Duodenal mucosa (tissue), 2 donors: Measurements from ENCODE around the gene MACROD2.

Experiments
- H3K27ac ChIP-seq: one replicate; pipeline ENCODE4 v1.7.0; 2013; ENCODE audit warnings: low read depth, low read length
- H3K27me3 ChIP-seq, 2 donors: one replicate each; pipeline ENCODE4 v1.7.0; 2013; ENCODE audit warnings: low read length in 2 of 2, control low read depth in 1 of 2; ENCODE audit not compliant: insufficient read depth in 2 of 2, control insufficient read depth in 1 of 2
- H3K36me3 ChIP-seq, 2 donors: one replicate each; pipeline ENCODE4 v1.7.0; 2013; ENCODE audit warnings: low read length in 2 of 2, control low read depth in 1 of 2; ENCODE audit not compliant: insufficient read depth in 2 of 2, control insufficient read depth in 1 of 2
- H3K4me1 ChIP-seq, 2 donors: one replicate each; pipeline ENCODE4 v1.7.0; 2013; ENCODE audit warnings: low read length in 2 of 2, control low read depth in 1 of 2; ENCODE audit not compliant: insufficient read depth in 2 of 2, control insufficient read depth in 1 of 2
- H3K4me3 ChIP-seq, 2 donors: one replicate each; pipeline ENCODE4 v1.7.0; 2013; ENCODE audit warnings: low read length in 2 of 2, low read depth in 1 of 2
- H3K9ac ChIP-seq, 2 donors: one replicate each; pipeline ENCODE4 v1.7.0; 2013; ENCODE audit warnings: low read length in 2 of 2, low read depth in 1 of 2
- H3K9me3 ChIP-seq, 2 donors: one replicate each; pipeline ENCODE4 v1.7.0; 2013; ENCODE audit warnings: low read length in 2 of 2, control low read depth in 1 of 2; ENCODE audit not compliant: control insufficient read depth in 1 of 2

MACROD2 gene

DNA sequence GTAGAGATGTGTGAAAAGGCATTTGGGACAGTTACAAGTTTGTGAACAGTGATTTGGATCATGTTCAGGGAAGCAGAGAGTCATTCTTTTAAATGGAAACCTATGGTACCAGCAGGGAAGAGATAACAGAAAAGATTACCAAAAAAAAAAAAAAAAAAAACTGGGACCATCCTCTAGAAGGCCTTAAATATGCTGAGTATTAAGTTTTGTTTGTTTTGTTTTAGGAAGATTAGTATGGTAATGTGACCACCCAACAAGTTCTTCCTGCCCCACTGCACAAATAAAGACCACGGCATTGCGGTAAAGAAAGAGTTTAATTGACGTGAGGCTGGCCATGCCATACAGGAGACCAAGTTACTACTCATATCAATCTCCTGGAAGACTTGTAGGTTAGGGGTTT lies 1631.8 kb downstream of the MACROD2 start:
- no peak overlapping the region for H3K27ac ChIP-seq
- H3K36me3 ChIP-seq: no peaks in the 10 kb centered on the region
- no peaks in the 10 kb centered on the region for H3K4me1 ChIP-seq
- no peaks in the 10 kb centered on the region for H3K27me3 ChIP-seq
- H3K9me3 ChIP-seq: no peaks in the 10 kb centered on the region
- no peak overlapping the region for H3K4me3 ChIP-seq
- H3K9ac ChIP-seq: no peak overlapping the region

DNA sequence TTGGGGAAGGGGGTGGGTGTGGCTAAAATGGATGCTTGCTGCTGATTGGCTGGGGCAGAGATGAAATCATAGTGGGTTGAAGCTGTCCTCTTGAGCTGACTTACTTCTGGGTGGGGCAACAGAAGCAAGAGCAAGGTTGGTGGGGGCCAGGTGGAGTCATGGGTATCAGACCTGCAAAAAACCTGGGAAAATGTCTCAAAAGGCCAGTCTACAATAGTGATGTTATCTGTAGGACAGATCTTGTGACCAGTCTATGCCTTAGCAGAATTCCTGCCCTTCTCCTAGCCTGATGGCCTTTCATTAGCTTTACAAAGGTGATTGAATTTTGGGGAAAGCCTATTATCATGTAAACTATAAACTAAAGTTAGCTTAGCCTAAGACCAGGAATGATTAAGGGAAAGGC lies 1632.2 kb downstream of the MACROD2 start:
- Histone ChIP-seq H3K36me3 (no peaks in the 10 kb centered on the region), H3K27me3 (no peaks in the 10 kb centered on the region), H3K4me1 (no peaks in the 10 kb centered on the region), H3K9me3 (no peaks in the 10 kb centered on the region), H3K27ac (no peak overlapping the region), H3K9ac (no peak overlapping the region), H3K4me3 (no peak overlapping the region)

DNA sequence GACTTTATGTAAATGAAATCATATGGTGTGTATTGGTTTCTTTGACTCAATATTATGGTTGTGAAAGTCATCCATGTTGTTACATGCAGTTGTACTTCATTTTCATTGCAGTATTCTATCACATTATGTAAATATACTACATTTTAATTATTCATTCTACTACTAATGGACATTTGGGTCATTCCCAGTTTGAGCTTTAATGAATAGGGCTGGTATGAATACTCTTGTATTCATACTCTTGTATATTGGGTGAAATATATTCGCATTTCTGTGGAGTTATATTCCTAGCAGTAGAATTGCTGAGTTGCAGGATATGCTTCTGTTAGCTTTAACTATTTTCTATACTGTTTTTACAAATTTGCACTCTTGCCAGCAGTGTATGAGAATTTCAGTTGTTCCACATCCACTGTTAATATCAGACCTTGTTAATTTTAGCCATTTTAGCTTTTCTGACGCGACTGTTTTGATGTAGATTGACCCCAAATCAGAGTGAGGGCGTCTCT lies 1633.6 kb downstream of the MACROD2 start:
- no peak overlapping the region for H3K27ac ChIP-seq
- no peaks in the 10 kb centered on the region for H3K36me3 ChIP-seq
- no peak overlapping the region for H3K4me3 ChIP-seq
- H3K9ac ChIP-seq: no peak overlapping the region
- H3K9me3 ChIP-seq: no peaks in the 10 kb centered on the region
- H3K4me1 ChIP-seq: no peaks in the 10 kb centered on the region
- H3K27me3 ChIP-seq: no peaks in the 10 kb centered on the region

DNA sequence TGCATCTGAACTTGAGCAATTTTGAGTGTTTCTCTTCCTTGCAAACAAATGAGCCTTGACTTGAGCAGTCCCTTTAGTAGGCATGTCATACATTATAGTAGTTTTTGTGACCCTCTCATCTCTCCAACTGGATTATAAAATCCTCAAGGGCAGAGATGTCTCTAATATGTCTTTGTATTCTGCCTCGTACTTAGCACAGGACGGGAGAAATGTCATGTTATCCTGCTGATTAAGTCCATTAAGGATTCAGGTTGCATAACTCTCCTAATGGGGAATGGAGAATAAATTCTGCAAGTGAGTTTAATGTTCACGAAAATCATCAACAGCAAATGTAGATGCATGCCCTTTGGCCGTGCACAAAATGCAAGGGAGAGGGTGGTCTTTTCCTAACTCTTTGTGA lies 1635.0 kb downstream of the MACROD2 start:
- no peaks in the 10 kb centered on the region for H3K4me1 ChIP-seq
- H3K36me3 ChIP-seq: no peaks in the 10 kb centered on the region
- no peaks in the 10 kb centered on the region for H3K27me3 ChIP-seq
- H3K9ac ChIP-seq: no peak overlapping the region
- H3K27ac ChIP-seq: no peak overlapping the region
- H3K9me3 ChIP-seq: no peaks in the 10 kb centered on the region
- H3K4me3 ChIP-seq: no peak overlapping the region

DNA sequence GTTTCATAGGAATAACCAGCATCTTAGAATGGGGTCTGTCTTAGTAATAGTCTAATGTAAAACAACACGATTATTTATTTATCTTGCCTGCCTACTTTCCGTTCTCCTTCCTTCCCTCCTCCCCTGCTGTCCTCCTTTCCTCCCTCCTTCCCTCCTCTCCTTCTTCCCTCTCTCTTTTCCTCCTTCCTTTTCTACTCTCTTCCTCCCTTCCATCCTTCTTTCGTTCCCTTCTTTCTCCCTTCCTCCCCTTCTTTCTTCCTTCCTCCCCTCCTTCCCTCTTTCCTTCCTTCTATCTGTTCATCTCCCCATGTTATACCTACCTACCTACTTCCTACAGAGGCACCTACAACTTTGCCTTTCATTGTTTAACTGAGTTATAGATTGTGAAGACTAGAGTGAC lies 1637.4 kb downstream of the MACROD2 start:
- Histone ChIP-seq H3K27ac (no peak overlapping the region), H3K27me3 (no peaks in the 10 kb centered on the region), H3K9ac (no peak overlapping the region), H3K36me3 (no peaks in the 10 kb centered on the region), H3K9me3 (no peaks in the 10 kb centered on the region), H3K4me1 (no peaks in the 10 kb centered on the region), H3K4me3 (no peak overlapping the region)

DNA sequence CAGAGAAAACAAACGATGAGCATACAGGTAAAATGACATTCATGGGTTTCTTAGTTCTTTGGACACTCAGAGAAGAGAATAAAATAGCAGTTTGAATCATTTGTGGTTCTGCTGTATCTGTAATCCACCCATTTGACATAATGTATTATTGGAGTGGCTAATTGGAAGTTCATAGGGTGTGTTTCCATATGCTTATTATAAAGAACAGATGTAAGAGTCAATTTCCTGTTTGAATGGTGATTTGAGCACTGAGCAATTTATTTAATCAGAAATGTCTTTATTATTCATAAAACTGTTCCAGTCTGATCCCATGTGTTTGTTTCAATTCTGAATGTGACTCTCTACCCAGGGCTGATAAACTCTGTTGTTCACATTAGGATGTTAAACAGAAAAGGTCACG lies 1638.8 kb downstream of the MACROD2 start:
- Histone ChIP-seq H3K9ac (no peak overlapping the region), H3K4me3 (no peak overlapping the region), H3K4me1 (no peaks in the 10 kb centered on the region), H3K27me3 (no peaks in the 10 kb centered on the region), H3K9me3 (no peaks in the 10 kb centered on the region), H3K27ac (no peak overlapping the region), H3K36me3 (no peaks in the 10 kb centered on the region)

DNA sequence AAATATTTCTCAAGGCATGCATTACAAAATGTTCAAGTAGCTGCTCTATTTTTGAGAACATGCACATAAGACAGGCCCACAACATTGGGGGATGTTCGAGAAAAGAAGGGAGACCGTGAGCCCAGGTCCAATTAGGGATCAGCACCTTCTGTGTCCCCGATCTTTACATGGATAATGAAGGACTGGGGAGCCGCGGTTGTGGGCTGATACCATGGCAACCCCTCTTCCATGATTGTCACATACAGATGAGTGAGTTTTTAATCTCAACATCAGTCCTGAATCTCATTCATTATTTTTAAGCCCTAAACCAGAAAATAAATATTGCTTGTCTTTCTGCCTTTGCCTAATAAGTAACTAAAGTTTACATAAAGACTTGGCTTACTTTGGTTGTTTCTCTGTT lies 1642.2 kb downstream of the MACROD2 start:
- no peaks in the 10 kb centered on the region for H3K27me3 ChIP-seq
- no peak overlapping the region for H3K9ac ChIP-seq
- H3K27ac ChIP-seq: no peak overlapping the region
- no peak overlapping the region for H3K4me3 ChIP-seq
- H3K9me3 ChIP-seq: no peaks in the 10 kb centered on the region
- no peaks in the 10 kb centered on the region for H3K4me1 ChIP-seq
- H3K36me3 ChIP-seq: no peaks in the 10 kb centered on the region

DNA sequence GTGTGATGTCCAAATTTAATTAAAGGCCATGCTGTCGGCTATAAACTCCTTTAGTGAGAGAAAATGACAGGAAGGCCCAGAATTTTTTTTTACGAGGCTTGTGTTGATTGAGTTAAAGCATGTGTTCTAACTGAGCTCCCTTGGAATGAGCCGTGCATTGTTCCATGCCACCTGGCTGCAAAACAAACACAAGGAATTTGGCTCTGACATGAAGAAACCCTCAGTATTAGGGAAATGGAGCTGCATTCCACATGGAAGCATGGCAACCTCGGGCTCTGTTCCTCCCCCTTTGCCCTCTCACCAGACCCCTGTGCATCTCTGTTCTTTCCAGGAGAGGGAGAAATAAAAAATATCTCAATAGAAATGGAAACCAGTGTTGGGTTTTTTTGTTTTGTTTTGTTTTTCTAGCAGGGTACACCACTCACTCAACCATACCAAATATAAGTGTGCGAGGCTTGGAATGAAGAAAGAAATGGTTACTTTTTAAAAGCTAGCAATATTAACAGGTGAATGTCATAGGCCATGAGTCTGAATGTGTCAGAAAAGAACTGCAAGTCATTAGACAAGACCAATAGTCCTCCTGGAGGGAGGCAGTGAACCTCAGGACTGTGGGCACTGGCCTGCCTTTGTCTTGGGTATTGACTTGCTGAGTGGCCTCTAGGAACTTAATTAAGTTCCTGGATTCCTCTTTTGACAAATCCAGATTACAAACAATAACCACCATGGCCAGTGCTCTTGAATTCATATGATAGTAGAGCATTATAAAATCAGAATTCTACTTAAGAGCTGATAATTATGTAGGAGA lies 1642.8 kb downstream of the MACROD2 start:
- Histone ChIP-seq H3K27ac (no peak overlapping the region), H3K4me1 (no peaks in the 10 kb centered on the region), H3K36me3 (no peaks in the 10 kb centered on the region), H3K9ac (no peak overlapping the region), H3K9me3 (no peaks in the 10 kb centered on the region), H3K4me3 (no peak overlapping the region), H3K27me3 (no peaks in the 10 kb centered on the region)

DNA sequence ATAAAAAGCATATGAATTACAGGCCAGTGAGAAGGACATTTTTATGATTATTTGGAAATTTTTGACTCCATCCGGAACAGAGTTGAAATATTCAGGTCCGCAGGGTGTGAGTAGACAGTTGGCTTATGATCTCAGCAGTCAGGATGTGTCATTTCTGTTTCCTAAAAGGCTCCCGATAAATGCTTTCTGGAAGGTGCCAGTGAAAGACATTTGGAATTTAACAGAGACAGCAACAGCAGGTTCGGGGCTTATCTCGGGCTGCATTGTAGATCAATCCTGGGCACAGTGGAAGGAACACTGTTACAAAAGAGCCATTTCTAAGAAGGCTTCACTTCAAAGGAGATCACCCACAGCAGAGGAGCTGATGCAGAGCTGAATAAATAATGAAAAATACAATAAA lies 1643.5 kb downstream of the MACROD2 start:
- H3K4me3 ChIP-seq: no peak overlapping the region
- no peaks in the 10 kb centered on the region for H3K9me3 ChIP-seq
- no peaks in the 10 kb centered on the region for H3K36me3 ChIP-seq
- H3K27me3 ChIP-seq: no peaks in the 10 kb centered on the region
- H3K27ac ChIP-seq: no peak overlapping the region
- H3K4me1 ChIP-seq: no peaks in the 10 kb centered on the region
- no peak overlapping the region for H3K9ac ChIP-seq

DNA sequence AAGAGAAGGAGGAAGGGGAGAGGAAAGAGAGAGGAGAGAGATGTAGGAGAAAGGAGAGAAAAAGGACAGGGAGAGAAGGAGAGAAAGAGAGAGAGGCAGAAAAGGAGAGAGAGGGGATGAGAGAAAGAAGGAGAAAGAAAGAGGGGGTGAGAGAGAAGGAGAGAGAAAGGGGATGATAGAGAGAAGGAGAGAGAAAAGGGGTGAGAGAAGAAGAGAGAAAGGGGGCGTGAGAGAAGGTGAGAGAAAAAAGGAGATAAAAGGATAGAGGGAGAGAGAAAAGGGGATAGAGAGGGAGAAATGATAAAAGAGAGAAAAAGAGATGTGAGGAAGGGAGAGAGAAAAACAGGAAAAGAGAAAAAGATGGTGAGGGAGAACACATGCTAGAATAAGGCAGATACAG lies 1644.5 kb downstream of the MACROD2 start:
- Histone ChIP-seq H3K27me3 (no peaks in the 10 kb centered on the region), H3K4me3 (no peak overlapping the region), H3K9me3 (no peaks in the 10 kb centered on the region)

More for the DNA sequence above, 1644.5 kb downstream of the MACROD2 start:
- Histone ChIP-seq H3K4me1 (no peaks in the 10 kb centered on the region), H3K27ac (no peak overlapping the region), H3K9ac (no peak overlapping the region), H3K36me3 (no peaks in the 10 kb centered on the region)
